ENCODE results near the gene MBD4.

GRCh38 chr3:129453732-129454131 is 14.0 kb upstream of the MBD4 start:
- TF ChIP-seq, protein P1, sequence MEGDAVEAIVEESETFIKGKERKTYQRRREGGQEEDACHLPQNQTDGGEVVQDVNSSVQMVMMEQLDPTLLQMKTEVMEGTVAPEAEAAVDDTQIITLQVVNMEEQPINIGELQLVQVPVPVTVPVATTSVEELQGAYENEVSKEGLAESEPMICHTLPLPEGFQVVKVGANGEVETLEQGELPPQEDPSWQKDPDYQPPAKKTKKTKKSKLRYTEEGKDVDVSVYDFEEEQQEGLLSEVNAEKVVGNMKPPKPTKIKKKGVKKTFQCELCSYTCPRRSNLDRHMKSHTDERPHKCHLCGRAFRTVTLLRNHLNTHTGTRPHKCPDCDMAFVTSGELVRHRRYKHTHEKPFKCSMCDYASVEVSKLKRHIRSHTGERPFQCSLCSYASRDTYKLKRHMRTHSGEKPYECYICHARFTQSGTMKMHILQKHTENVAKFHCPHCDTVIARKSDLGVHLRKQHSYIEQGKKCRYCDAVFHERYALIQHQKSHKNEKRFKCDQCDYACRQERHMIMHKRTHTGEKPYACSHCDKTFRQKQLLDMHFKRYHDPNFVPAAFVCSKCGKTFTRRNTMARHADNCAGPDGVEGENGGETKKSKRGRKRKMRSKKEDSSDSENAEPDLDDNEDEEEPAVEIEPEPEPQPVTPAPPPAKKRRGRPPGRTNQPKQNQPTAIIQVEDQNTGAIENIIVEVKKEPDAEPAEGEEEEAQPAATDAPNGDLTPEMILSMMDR (conservative IDR thresholded peaks at IDR 0.05; ENCODE audit: low read depth, low read length) = no peak
- TF ChIP-seq RAD21 (IDR thresholded peaks at IDR 0.05; ENCODE audit: low read length) (no peak), POLR2A (IDR thresholded peaks at IDR 0.05; ENCODE audit: low read depth, low read length) (no peak), USF2 (IDR thresholded peaks at IDR 0.05; ENCODE audit: low read depth, low read length) (no peak), MAZ (IDR thresholded peaks at IDR 0.05; ENCODE audit: borderline replicate concordance, low read depth, low read length) (no peak), SMC3 (IDR thresholded peaks at IDR 0.05; ENCODE audit: low read depth, low read length) (no peak)

Data from IMR-90 (cell line).